Loucy (cell line): Measurements from ENCODE around the gene FAM234A.

Experiments used
- CTCF ChIP-seq: fragments of 200-600 bp; sonication (generic); conservative IDR thresholded peaks from 2 replicates; pipeline ENCODE4 v1.5.1; 2014; ENCODE audit warnings: mild to moderate bottlenecking, antibody characterized with exemption, low read length
- EZH2phosphoT487 ChIP-seq: fragments of 200-600 bp; IDR thresholded peaks from 2 replicates; pipeline ENCODE4 v1.6.1; 2018; ENCODE audit warnings: antibody characterized with exemption, mild to moderate bottlenecking, moderate library complexity, borderline replicate concordance

- no peak for TF ChIP-seq CTCF
- no peak for TF ChIP-seq EZH2phosphoT487
These were observed 19.8 kb downstream of the FAM234A start for GRCh38 chr16:254461-254860.
